ENCODE results near the gene KLK13. TPM values are rescaled to one million over a fixed set of nuclear protein-coding genes. Genes with fewer than 3 reads are reported as not detected.

KLK13 gene
- total and polyA plus RNA-seq, 2 of the 13 experiments (the other 11 are each of a cell fraction or from before 2014, with no cell fraction given) = 0.09 TPM; not detected in 1

- TF ChIP-seq, protein P1, sequence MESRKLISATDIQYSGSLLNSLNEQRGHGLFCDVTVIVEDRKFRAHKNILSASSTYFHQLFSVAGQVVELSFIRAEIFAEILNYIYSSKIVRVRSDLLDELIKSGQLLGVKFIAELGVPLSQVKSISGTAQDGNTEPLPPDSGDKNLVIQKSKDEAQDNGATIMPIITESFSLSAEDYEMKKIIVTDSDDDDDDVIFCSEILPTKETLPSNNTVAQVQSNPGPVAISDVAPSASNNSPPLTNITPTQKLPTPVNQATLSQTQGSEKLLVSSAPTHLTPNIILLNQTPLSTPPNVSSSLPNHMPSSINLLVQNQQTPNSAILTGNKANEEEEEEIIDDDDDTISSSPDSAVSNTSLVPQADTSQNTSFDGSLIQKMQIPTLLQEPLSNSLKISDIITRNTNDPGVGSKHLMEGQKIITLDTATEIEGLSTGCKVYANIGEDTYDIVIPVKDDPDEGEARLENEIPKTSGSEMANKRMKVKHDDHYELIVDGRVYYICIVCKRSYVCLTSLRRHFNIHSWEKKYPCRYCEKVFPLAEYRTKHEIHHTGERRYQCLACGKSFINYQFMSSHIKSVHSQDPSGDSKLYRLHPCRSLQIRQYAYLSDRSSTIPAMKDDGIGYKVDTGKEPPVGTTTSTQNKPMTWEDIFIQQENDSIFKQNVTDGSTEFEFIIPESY (CRISPR knock-in tag; IDR thresholded peaks at IDR 0.05) = no peak
- TF ChIP-seq ATRX (CRISPR knock-in tag; IDR thresholded peaks at IDR 0.05; ENCODE audit: borderline replicate concordance) (no peak), SALL2 (CRISPR knock-in tag; IDR thresholded peaks at IDR 0.05) (no peak), ZNF264 (CRISPR knock-in tag; IDR thresholded peaks at IDR 0.05) (no peak), ZFP82 (CRISPR knock-in tag; IDR thresholded peaks at IDR 0.05; ENCODE audit: borderline replicate concordance) (no peak), HNF4A (CRISPR knock-in tag; IDR thresholded peaks at IDR 0.05) (no peak), NCOR1 (IDR thresholded peaks at IDR 0.05; ENCODE audit: borderline replicate concordance, low read length) (no peak), ARID2 (CRISPR knock-in tag; IDR thresholded peaks at IDR 0.05; ENCODE audit: borderline replicate concordance) (no peak), PRDM10 (CRISPR knock-in tag; IDR thresholded peaks at IDR 0.05; ENCODE audit: low read depth) (no peak)
- TF ChIP-seq, protein P2, sequence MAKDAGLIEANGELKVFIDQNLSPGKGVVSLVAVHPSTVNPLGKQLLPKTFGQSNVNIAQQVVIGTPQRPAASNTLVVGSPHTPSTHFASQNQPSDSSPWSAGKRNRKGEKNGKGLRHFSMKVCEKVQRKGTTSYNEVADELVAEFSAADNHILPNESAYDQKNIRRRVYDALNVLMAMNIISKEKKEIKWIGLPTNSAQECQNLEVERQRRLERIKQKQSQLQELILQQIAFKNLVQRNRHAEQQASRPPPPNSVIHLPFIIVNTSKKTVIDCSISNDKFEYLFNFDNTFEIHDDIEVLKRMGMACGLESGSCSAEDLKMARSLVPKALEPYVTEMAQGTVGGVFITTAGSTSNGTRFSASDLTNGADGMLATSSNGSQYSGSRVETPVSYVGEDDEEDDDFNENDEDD (CRISPR knock-in tag; IDR thresholded peaks at IDR 0.05; ENCODE audit: borderline replicate concordance) = no peak
- TF ChIP-seq, protein P3, sequence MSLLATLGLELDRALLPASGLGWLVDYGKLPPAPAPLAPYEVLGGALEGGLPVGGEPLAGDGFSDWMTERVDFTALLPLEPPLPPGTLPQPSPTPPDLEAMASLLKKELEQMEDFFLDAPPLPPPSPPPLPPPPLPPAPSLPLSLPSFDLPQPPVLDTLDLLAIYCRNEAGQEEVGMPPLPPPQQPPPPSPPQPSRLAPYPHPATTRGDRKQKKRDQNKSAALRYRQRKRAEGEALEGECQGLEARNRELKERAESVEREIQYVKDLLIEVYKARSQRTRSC (CRISPR knock-in tag; IDR thresholded peaks at IDR 0.05; ENCODE audit: low read depth) = no peak
Observed at GRCh38 chr19:51070334-51071094, 5.6 kb upstream of the KLK13 start (continued).
